ENCODE measurements around the gene COG5. TPM values are rescaled to one million over a fixed set of nuclear protein-coding genes. Genes with fewer than 3 reads are reported as not detected.
"Not testable (repeated sequence)": the region's sequence is repeated elsewhere in the genome, so short reads cannot be mapped to it uniquely, and the experiment has no call there.

Gene COG5
- total RNA-seq, 1 experiment from 2014 or later = 28.8 TPM

DNA sequence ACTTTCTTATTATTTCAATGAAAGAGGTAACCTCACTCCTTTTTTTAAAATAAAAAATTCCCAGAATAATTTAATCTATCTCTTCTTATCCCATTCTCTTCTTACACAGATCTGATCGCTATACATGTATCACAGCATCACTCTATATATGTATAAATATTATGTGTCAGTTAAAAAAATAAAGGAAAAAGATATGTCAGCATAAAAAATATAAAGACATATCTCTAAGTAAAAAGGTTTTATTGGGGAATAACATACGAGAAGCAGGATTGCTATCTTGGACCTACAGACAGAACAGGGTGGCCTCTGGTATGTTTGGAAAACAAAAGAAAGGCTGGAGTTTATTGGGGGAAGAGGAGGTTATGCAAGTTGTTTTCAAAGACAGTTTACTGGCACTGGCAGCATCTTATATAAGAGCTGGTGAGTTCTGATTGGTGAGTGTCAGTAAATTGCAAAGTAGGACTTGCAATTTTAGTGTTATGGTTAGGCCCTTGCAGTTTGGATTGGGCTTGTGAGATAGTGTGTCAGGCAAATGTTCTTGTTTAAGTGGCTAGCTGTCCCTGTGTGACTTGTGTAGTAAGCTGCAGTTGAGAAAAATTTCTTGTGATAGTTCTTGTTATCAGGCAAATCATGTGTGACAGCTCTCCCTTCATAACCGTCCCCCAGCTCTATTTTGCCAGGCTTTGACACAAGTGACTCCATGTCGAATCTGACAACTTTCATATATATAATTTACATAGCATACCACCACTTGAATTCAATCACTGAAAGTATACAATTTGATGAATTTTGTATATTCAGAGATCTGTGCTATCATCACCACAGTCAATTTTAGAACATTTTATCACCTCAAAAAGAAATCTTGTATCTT is 276.7 kb downstream of the COG5 start:
- in situ Hi-C loops (cut with HindIII; ENCODE audit: low pct_unique_long_range_greater_than_20kb, low sequenced_read_pairs) = no loop called here
- DNase-seq (ENCODE audit: low read depth, low spot score) = no peak

DNA sequence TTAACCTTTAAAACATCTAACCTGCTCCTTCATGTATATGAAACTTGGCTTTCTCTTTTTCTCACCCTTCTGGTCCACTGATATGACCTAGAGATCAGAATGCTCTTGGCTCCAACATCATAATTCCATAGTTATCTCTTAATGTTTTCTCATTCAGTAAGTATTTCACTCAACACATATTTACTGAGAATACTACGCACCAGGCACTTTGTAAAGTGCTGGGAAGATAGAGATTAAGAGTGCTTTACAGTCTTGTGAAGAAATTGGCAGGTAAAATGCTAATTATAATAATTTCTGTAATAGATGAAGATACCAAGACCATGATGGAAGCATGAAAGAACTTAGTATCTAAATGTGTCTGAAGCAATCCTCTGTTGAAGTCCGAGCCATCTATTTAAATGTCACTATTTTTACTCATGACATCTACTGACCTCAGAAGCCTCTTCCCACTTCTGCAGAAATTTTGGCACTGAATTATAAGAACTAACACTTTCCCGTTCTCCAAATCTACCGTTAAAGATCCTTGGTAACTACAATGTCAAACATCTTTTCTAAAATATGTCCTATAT is 278.7 kb downstream of the COG5 start:
- DNase-seq (ENCODE audit: low read depth, low spot score) = no peak
- in situ Hi-C loops (cut with HindIII; ENCODE audit: low pct_unique_long_range_greater_than_20kb, low sequenced_read_pairs) = no loop called here

DNA sequence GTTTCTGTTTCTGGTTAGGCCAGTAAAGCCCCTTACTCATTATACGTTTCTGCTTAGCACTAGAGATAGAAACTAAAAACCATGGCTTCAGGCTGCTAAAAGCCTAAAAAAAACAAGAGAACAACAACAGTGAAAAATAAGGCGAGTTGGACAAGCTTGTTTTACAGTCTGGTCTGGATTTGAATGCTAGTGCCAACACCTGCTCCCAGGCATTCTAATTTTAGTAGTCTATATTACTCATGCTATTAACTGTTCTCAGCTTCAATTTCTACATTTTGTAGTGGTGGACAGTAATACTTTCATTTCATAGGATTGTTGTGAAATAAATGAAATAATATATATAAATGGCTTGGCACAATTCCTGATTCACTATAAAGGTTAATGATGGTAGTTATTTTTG is 286.4 kb downstream of the COG5 start:
- in situ Hi-C loops (cut with HindIII; ENCODE audit: low pct_unique_long_range_greater_than_20kb, low sequenced_read_pairs) = no loop called here
- DNase-seq (ENCODE audit: low read depth, low spot score) = no peak

DNA sequence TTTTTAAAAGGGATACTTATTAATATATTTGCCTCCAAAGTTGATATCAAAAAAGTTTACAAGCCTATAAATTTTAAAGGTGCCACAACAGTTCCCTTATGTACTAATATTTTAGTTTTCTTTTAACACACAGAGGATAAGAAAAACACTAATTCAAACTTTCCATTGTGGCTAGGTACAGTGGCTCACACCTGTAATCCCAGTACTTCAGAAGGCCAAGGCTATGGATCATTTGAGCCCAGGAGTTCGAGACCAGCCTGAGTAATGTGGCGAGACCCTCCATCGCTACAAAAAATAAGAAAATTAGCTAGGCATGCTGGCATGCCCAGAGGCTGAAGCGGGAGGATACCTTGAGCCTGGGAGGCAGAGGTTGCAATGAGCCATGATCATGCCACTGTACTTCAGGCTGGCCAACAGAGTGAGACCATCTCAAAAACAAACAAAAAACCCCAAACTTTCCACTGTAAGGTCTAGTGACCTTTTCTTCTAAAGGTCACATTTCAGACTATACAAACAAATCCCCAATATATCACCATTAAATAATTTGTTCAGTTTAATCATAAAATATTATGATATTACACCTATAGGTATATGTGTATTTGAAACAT is 287.4 kb downstream of the COG5 start:
- DNase-seq (ENCODE audit: low read depth, low spot score) = no peak
- in situ Hi-C loops (cut with HindIII; ENCODE audit: low pct_unique_long_range_greater_than_20kb, low sequenced_read_pairs) = no loop called here

DNA sequence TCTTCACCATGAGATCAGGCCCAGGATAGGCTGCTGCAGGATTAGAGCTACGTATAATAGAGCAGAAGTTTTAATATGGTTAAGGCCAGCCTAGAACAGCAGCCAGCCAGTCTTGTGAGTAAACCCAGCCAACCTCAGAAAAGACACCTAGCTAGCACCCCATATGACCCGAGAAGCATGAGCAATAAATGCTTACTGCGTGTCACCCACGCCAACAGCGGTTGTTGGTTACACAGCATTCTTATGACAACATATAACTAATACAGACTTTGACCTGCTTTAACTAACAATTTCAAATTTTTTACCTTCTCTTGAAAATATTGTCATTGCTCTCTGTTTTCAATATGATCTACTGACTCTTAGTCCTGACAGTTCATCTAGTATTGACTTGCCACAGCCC is 289.2 kb downstream of the COG5 start:
- in situ Hi-C loops (cut with HindIII; ENCODE audit: low pct_unique_long_range_greater_than_20kb, low sequenced_read_pairs) = no loop called here
- no peak for DNase-seq (ENCODE audit: low read depth, low spot score)

DNA sequence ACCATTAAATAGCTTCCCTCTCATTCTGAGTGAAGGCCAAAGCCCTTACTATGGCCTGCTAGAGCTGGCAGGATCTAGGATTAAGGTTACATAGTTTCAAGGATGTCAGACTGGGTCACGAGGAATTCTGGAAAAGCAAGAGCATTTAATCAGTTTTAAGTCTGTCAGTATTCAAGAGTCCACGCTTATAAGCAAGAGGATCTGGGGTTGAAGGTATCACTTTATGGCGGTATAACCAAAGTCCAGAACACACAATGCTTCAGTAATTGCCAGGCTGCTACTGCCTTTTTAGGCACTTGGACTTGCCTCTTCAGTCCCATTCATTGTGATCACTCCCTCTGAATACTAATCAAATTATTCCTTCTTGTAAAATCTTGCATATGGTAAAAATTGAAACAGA is 293.9 kb downstream of the COG5 start:
- DNase-seq (ENCODE audit: low read depth, low spot score) = no peak
- in situ Hi-C loops (cut with HindIII; ENCODE audit: low pct_unique_long_range_greater_than_20kb, low sequenced_read_pairs) = no loop called here

DNA sequence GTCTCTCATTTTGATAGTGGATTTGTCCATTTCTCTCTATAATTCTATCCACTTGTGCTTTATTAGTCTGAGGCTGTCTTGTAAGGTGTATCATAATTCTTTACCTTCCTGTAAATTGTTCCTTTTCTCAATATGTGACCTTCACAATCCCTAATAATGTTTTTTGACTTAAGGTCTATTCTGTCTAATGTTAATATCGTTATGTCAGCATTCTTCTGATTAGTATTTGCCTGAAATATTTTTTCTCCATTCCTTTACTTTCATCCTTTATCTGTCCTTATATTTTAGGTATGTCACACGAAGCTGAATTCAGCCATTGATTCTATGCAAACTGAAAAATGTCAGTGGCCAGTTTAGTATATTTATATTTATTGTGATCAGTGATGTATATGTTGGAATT is 295.1 kb downstream of the COG5 start:
- in situ Hi-C loops (cut with HindIII; ENCODE audit: low pct_unique_long_range_greater_than_20kb, low sequenced_read_pairs) = no loop called here
- no peak for DNase-seq (ENCODE audit: low read depth, low spot score)

DNA sequence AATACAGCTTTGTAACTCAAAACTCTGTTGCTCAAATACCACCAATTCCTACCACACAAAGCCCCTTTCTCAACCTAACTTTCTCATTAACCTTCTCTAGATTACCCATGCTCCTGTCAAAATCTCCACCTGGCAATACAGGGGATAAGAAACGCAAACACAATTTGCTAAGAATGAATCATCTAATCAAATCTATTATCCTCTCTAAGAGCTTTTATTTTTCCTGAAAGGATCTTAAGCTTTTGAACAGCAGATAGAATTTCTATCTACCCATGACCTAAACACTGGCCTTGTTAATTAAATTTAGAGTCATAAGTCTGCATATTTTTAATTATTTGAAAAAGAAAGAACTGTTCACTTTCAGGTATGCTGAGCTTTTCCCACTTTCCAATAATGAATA is 296.6 kb downstream of the COG5 start:
- in situ Hi-C loops (cut with HindIII; ENCODE audit: low pct_unique_long_range_greater_than_20kb, low sequenced_read_pairs) = no loop called here
- DNase-seq (ENCODE audit: low read depth, low spot score) = no peak

DNA sequence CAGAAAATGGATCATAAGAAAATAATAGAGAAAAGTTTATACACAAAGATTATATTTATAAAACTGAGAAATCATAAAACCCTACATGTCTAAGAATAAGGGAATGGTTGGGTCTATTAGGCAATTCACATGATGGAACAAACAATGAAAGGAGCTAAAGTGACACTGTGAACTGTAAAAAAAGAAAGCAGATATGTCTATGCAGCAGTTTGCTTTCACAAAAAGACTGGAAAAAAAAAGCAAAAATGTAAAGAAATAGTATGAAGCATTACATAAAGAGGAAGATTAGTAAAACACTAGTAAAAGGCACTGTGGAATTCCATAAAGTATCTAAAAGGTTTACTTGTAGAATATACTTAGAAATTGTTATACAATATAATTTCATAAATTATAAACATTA is 299.0 kb downstream of the COG5 start:
- no peak for DNase-seq (ENCODE audit: low read depth, low spot score)
- in situ Hi-C loops (cut with HindIII; ENCODE audit: low pct_unique_long_range_greater_than_20kb, low sequenced_read_pairs) = no loop called here

DNA sequence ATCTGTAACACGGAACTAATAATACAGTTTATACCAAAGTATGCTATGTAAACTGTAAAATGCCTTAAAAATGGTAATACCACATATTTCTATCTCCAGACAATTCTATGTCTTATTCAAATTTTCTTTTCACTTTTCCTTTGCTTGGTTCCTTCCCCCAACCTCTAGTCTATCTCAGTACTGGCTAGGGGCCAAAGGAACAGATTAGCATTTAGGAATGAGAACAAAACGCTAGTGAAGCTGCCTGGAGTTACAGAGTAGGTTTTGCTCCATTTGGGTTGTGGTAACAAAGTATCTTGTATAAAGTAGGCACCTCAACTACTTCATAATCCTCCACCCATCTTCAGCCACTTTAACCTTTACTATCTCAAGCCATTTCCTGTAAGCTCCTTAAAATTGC is 300.9 kb downstream of the COG5 start:
- DNase-seq (ENCODE audit: low read depth, low spot score) = no peak
- in situ Hi-C loops (cut with HindIII; ENCODE audit: low pct_unique_long_range_greater_than_20kb, low sequenced_read_pairs) = no loop called here

DNA sequence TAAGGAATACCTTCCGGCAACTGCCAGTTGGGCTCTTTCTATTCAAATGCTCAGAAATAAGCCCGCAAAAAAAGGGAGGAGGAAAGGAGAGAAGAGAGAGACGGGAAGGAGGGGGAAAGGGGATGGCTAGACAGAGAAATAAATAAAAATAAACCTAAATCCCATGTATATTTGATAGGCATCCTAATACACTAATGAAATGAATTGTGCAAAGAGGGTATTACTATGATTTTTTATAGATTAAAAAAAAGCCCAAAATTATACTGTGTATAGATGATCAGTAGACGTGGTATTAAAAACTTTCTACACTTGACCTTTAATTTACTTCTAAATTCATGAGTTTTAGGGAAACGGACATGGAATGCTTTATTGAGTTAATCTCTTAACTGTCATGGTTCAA is 305.0 kb downstream of the COG5 start:
- no peak for DNase-seq (ENCODE audit: low read depth, low spot score)
- in situ Hi-C loops (cut with HindIII; ENCODE audit: low pct_unique_long_range_greater_than_20kb, low sequenced_read_pairs) = no loop called here

DNA sequence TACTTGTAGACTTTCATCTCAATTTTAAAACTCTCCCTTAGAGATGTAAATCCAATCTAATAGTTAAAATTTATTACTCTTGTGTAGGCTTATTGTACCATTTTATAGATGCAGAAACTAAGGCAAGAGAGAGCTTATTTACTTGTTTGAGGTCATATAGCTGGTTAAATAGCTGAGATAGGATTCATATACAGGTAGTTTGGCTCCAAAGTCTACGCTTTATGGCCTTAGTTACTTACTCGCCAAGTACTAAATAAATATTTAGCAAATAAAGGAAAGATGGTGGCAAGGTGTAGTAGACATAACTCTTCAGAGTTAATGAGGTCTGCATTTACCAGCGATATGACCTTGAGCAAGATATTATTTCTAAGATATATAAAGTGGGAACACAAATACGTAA is 308.1 kb downstream of the COG5 start:
- no peak for DNase-seq (ENCODE audit: low read depth, low spot score)
- in situ Hi-C loops (cut with HindIII; ENCODE audit: low pct_unique_long_range_greater_than_20kb, low sequenced_read_pairs) = no loop called here

DNA sequence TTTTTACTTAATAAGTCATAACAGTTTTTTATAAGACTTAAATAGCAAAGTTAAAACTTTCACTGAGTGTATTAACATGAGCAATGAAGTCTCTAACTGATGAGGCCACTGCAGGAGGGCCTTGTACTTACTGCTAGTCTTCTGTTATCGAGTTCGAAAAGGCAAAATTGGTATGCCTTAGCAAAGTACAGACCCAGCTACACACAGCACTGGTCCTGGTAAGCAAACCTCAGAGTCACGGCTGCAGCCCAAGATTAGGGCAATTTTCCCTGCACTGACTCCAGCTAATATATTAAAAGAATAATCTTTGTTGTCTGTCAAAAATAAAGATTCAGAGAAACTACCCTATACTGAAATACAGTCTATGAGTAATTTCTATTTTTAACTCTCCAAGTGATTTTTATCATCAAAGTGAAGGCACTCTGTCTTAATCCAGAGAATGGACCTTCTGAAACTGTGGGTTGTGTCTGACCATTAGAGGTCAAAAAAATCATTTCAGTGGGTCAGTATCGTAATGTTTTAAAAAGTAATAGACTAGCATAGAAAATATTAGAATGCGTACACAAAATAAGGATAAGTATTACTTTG is 309.2 kb downstream of the COG5 start:
- in situ Hi-C loops (cut with HindIII; ENCODE audit: low pct_unique_long_range_greater_than_20kb, low sequenced_read_pairs) = no loop called here
- no peak for DNase-seq (ENCODE audit: low read depth, low spot score)

DNA sequence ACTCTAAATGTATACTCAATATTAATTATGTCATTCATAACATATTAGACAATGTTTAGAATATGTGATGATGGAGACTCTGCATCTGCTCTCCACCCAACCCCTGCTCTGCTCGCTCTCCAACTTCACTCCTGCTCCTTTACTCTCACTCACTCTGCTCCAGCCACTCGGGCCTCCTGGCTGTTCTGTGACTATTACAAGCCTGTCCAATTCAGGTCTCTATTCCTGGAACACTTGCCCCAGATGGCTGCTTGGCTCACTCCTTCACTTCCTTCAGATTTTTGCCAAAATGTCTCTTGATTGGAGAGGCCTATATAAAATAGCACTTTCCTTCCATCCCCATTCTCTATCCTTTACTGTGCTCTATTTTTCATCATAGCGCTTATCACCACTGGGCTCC is 310.1 kb downstream of the COG5 start:
- in situ Hi-C loops (cut with HindIII; ENCODE audit: low pct_unique_long_range_greater_than_20kb, low sequenced_read_pairs) = no loop called here
- no peak for DNase-seq (ENCODE audit: low read depth, low spot score)

DNA sequence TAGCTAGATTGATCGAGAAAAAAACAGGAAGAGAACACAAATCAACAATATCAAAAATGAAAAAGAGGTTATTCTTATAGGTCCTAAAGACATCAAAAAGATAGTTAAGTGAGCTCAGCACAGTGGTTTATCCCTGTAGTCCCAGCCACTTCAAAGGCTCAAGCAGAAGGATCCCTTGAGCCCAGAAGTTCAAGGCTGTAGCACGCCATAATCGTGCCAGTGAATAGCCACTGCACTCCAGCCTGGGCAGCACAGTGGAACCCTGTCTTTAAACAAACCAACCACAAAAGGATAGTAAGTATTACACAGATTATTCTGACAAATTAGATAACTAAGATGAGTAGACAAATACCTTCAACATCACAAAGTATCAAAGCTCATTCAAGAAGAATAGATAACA is 311.8 kb downstream of the COG5 start:
- in situ Hi-C loops (cut with HindIII; ENCODE audit: low pct_unique_long_range_greater_than_20kb, low sequenced_read_pairs) = no loop called here
- no peak for DNase-seq (ENCODE audit: low read depth, low spot score)

DNA sequence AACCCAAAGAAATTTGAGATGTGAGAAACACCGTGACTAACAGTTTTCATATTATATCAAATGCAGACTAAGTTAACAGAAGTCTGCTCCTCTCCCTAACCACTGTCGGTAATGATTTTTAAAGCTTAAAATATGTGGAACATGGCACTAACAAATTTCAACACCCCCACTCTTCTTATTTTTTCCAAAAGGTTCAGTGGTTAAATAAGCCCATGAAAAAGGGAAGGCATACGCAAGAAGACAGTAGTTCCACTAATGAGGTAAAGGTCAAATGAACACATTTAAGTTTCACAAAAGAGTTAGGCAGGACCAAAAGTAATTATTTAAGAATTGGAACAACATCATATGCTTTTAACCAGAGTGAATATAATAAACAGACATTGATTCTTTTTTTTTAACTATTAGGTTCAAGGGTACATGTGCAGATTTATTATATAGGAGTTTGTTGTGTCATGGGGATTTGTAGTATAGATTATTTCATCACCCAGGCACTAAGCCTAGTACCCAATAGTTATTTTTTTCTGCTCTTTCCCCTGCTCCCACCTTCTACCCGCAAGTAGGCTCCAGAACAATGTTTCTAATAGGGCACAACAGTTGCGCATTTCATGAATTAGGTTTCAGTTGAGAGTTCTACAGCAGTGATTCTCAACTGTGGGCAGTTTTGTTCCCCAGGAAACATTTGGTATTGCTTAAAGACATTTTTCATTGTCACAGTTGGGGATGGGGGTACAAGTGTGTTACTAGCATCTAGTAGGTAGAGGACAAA is 315.0 kb downstream of the COG5 start:
- no peak for DNase-seq (ENCODE audit: low read depth, low spot score)
- in situ Hi-C loops (cut with HindIII; ENCODE audit: low pct_unique_long_range_greater_than_20kb, low sequenced_read_pairs) = no loop called here

DNA sequence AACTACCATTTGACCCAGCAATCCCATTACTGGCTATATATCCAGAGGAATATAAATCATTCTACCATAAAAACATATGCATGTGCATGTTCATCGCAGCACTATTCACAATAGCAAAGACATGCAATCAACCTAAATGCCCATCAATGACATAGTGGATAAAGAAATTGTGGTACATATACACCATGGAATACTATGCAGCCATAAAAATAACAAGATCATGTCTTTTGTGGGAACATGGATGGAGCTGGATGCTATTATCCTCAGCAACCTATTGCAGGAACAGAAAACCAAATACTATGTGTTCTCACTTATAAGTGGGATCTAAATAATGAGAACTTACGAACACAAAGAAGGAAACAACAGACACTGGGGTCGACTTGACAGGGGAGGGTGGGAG is 316.9 kb downstream of the COG5 start:
- in situ Hi-C loops (cut with HindIII; ENCODE audit: low pct_unique_long_range_greater_than_20kb, low sequenced_read_pairs); DNase-seq (ENCODE audit: low read depth, low spot score): not testable (repeated sequence)

DNA sequence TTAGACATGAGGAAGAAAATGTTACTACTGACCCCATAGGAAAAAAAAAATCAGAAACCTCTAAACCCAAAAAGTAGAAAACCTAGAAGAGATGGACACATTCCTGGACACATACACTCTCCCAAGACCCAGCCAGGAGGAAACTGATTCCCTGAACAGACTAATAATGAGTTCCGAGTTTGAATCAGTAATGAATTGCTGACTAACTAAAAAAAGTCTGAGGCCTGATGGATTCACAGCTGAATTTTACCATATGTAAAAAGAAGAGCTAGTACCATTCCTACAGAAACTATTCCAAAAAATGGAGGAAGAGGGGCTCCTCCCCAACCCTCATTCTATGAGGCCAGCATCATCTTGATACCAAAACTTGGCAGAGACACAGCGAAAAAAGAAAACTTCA is 319.1 kb downstream of the COG5 start:
- in situ Hi-C loops (cut with HindIII; ENCODE audit: low pct_unique_long_range_greater_than_20kb, low sequenced_read_pairs) = no loop called here
- no peak for DNase-seq (ENCODE audit: low read depth, low spot score)
